T-cell (primary cell): ENCODE results near the gene GALNT6. TPM values are rescaled to one million over a fixed set of nuclear protein-coding genes. Genes with fewer than 3 reads are reported as not detected.

Source experiments
- ATAC-seq, 4 experiments: fragments of 200-7000 bp in 3 of 4; fragments of 150-1000 bp in 1 of 4; cut with Tn5 transposase; replicated peaks in 1 of 4; 1 replicate in 3 of 4; 2 replicates in 1 of 4; pipeline ENCODE4 v1.10.0; 2021; ENCODE audit warnings: moderate library complexity in 3 of 4, mild to moderate bottlenecking in 2 of 4, moderate number of reproducible peaks in 1 of 4
- CTCF ChIA-PET, 2 donors: fragments of 300-600 bp; sonication (Branson Sonifier 250); formaldehyde crosslinking; loops; one replicate each; lab custom pipeline; 2022; ENCODE audit warnings: antibody characterized with exemption in 2 of 2; lab: Charles Lee
- POLR2A ChIA-PET, 2 donors: fragments of 300-600 bp; sonication (Branson Sonifier 250); formaldehyde crosslinking; loops; one replicate each; lab custom pipeline; 2022; ENCODE audit warnings: antibody characterized with exemption in 2 of 2; lab: Charles Lee
- DNase-seq, 35 experiments: peaks; one replicate each; pipeline versions ENCODE4 v3.0.0 to v3.0.0-alpha.2; 2013 to 2023
- H3K27ac ChIP-seq: one replicate; pipeline ENCODE4 v1.5.1; 2013; ENCODE audit warnings: low read length
- H3K27me3 ChIP-seq, 2 experiments: replicated peaks in 1 of 2; 1 replicate in 1 of 2; 2 replicates in 1 of 2; pipeline versions ENCODE4 v1.6.1 to v1.7.0; 2013; ENCODE audit warnings: low read length in 1 of 2, mixed read lengths in 1 of 2; ENCODE audit not compliant: control insufficient read depth in 2 of 2, insufficient read depth in 2 of 2; ENCODE audit errors: extremely low read depth in 1 of 2
- H3K36me3 ChIP-seq, 2 donors: 1 replicate in 1 of 2; 2 replicates in 1 of 2; pipeline versions ENCODE4 v1.6.1 to v1.7.0; 2013; ENCODE audit warnings: low read length in 1 of 2; ENCODE audit not compliant: control insufficient read depth in 2 of 2, insufficient read depth in 1 of 2; ENCODE audit errors: extremely low read depth in 1 of 2
- H3K4me1 ChIP-seq, 2 experiments: 1 replicate in 1 of 2; 2 replicates in 1 of 2; pipeline versions ENCODE4 v1.6.1 to v1.7.0; 2013; ENCODE audit warnings: low read length in 2 of 2, mixed read lengths in 1 of 2; ENCODE audit not compliant: insufficient read depth in 2 of 2, control insufficient read depth in 1 of 2; ENCODE audit errors: extremely low read depth in 1 of 2
- H3K4me3 ChIP-seq, 2 donors: 1 replicate in 1 of 2; 2 replicates in 1 of 2; pipeline versions ENCODE4 v1.5.1 to v1.7.0; 2013; ENCODE audit warnings: mild to moderate bottlenecking in 2 of 2, low read length in 1 of 2, moderate library complexity in 1 of 2; ENCODE audit not compliant: control insufficient read depth in 1 of 2; ENCODE audit errors: extremely low read depth in 1 of 2
- H3K9me3 ChIP-seq: 2 replicates; pipeline ENCODE4 v1.7.0; 2013
- H3K27ac Mint-ChIP-seq, 2 donors: one replicate each; pipeline ENCODE4 v1.8.0; 2020 to 2021; ENCODE audit warnings: mild to moderate bottlenecking in 2 of 2, mixed read lengths in 2 of 2
- H3K27me3 Mint-ChIP-seq, 2 donors: one replicate each; pipeline ENCODE4 v1.8.0; 2021 to 2022; ENCODE audit warnings: mixed read lengths in 2 of 2
- H3K36me3 Mint-ChIP-seq: one replicate; pipeline ENCODE4 v1.8.0; 2021; ENCODE audit warnings: mixed read lengths
- H3K4me1 Mint-ChIP-seq, 3 donors: one replicate each; pipeline ENCODE4 v1.8.0; 2020 to 2022; ENCODE audit warnings: mixed read lengths in 3 of 3, mild to moderate bottlenecking in 1 of 3
- H3K4me3 Mint-ChIP-seq, 3 donors: one replicate each; pipeline ENCODE4 v1.8.0; 2020 to 2022; ENCODE audit warnings: mild to moderate bottlenecking in 3 of 3, mixed read lengths in 3 of 3, moderate library complexity in 3 of 3
- H3K9me3 Mint-ChIP-seq, 3 donors: one replicate each; pipeline ENCODE4 v1.8.0; 2020 to 2022; ENCODE audit warnings: mixed read lengths in 3 of 3
- WGBS: methylation state at CpG from one replicate; pipeline ENCODE4 v1.1.5; 2013; ENCODE audit warnings: missing lambda C conversion rate; ENCODE audit not compliant: insufficient coverage; 5-methylcytosine and 5-hydroxymethylcytosine counted together
- total RNA-seq, 35 experiments: library from RNA in 6 of 35; stranded (reverse) in 6 of 35; fragments of 120-200 nt in 1 of 35; gene quantifications; one replicate each; pipeline versions ENCODE4 v1.2.1 to v1.2.4 and lab custom pipeline; 2013 to 2026

Gene GALNT6
- total RNA-seq, 5 donors from 2014 or later (not counting 1 experiment from before 2014, with no cell fraction given), result 5.3 to 19.6 (median 7.9) TPM

GRCh38 chr12:51323966-51324895, 67.0 kb downstream of the GALNT6 start, which contains the start of gene BIN2:
BIN2 (minus strand) TSS chr12:51324174; CDS start chr12:51324102, 72 bp downstream.
- H3K4me3 Mint-ChIP-seq, result peak within 1 kb of the TSS; percentile 96 to 98 (median 96)
- 25% methylated on average over 49 of the region's 60 CpGs for WGBS
- peaks cover 54 to 86% of the 10 kb centered on the region in 2 experiments for H3K4me1 ChIP-seq
- peak within 1 kb of the TSS; percentile 93 for H3K27ac ChIP-seq
- ATAC-seq, result peak; percentile 63 to 78 (median 74)
- peak; percentile 19 to 83 (median 61) for DNase-seq
- peak within 1 kb of the TSS; percentile 78 to 87 for H3K4me3 ChIP-seq
- H3K27me3 Mint-ChIP-seq, result no peaks in the 10 kb centered on the region
- ChIA-PET CTCF (interaction anchor here (1.5 to 1.6 kb wide), 2 partner anchors 14 to 16 kb away, joined by 6 to 8 read pairs; no protein-coding TSS in a partner anchor), POLR2A (interaction anchor here in 1 of 2 donors (0.6 kb wide), 1 partner anchor 16 kb away, joined by 8 read pairs; no protein-coding TSS in a partner anchor)
- peaks cover 90 to 93% (median 91%) of the 10 kb centered on the region in 3 donors for H3K4me1 Mint-ChIP-seq
- no peaks in the 10 kb centered on the region for H3K27me3 ChIP-seq
- H3K36me3 ChIP-seq, result peaks cover 0 to 7% of the 10 kb centered on the region in 2 donors
- H3K9me3 ChIP-seq, result no peaks in the 10 kb centered on the region
- H3K27ac Mint-ChIP-seq, result peak within 1 kb of the TSS; percentile 98
- no peaks in the 10 kb centered on the region for H3K9me3 Mint-ChIP-seq
- H3K36me3 Mint-ChIP-seq, result peaks cover 23% of the 10 kb centered on the region

- CTCF ChIA-PET, result interaction anchor here (0.6 to 3.4 kb wide), 4 partner anchors 15 to 46 kb away, joined by 3 to 20 read pairs (median 7); no protein-coding TSS in a partner anchor
- Mint-ChIP-seq H3K27ac (peak overlapping the region; percentile 98), H3K4me1 (peaks cover 90 to 93% (median 91%) of the 10 kb centered on the region in 3 donors), H3K9me3 (no peaks in the 10 kb centered on the region), H3K4me3 (peak overlapping the region; percentile 96 to 98 (median 96)), H3K27me3 (no peaks in the 10 kb centered on the region), H3K36me3 (peaks cover 26% of the 10 kb centered on the region)
- H3K27ac ChIP-seq, result peak overlapping the region; percentile 93
- POLR2A ChIA-PET, result interaction anchor here in 1 of 2 donors (1.0 kb wide), 1 partner anchor 83 kb away, joined by 3 read pairs; no protein-coding TSS in a partner anchor
- H3K4me1 ChIP-seq, result peaks cover 51 to 86% of the 10 kb centered on the region in 2 experiments
- WGBS, result 0% methylated on average over 11 of the region's 15 CpGs
- peaks cover 0 to 7% of the 10 kb centered on the region in 2 donors for H3K36me3 ChIP-seq
- DNase-seq (peak; percentile 30 to 81 (median 60)), ATAC-seq (peak; percentile 32 to 75 (median 51))
- no peaks in the 10 kb centered on the region for H3K9me3 ChIP-seq
- H3K27me3 ChIP-seq, result no peaks in the 10 kb centered on the region
- H3K4me3 ChIP-seq, result peak overlapping the region; percentile 78 to 87
These were observed 67.8 kb downstream of the GALNT6 start for GRCh38 chr12:51323317-51323960.

DNA sequence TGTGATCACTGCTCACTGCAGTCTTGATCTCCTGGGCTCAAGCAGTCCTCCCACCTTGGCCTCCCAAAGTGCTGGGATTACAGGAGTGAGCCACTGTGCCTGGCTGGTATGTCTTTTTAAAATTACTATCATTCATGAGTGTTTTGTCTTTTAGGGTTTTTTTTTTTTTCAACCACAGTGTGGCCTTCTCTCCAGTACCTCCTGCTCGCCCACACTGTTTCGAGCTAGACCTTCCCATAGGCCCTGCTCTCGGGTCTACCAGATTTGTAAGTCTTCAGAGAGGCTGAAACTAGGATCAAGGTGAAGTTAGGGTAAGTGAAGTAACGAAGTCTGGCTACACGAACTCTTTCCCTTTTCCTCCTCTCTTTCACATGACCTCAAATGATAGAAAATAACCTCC, 68.8 kb downstream of the GALNT6 start:
- ChIA-PET CTCF (interaction anchor here (0.6 to 3.4 kb wide), 3 partner anchors 16 to 19 kb away, joined by 6 to 20 read pairs (median 10); no protein-coding TSS in a partner anchor), POLR2A (interaction anchor here (0.6 to 1.0 kb wide), 3 partner anchors 82 to 313 kb away, joined by 3 to 6 read pairs (median 3); partner anchors contain the start of gene POU6F1 (in 1 of the 2))
- Mint-ChIP-seq H3K36me3 (peaks cover 30% of the 10 kb centered on the region), H3K9me3 (no peaks in the 10 kb centered on the region), H3K4me1 (peaks cover 89 to 95% (median 90%) of the 10 kb centered on the region in 3 donors), H3K27ac (peak overlapping the region; percentile 98), H3K27me3 (no peaks in the 10 kb centered on the region), H3K4me3 (peak overlapping the region; percentile 96 to 98 (median 96))
- ATAC-seq, result no peak
- Histone ChIP-seq H3K4me3 (peak overlapping the region; percentile 78 to 87), H3K4me1 (peaks cover 46 to 86% of the 10 kb centered on the region in 2 experiments), H3K27ac (peak overlapping the region; percentile 93), H3K9me3 (no peaks in the 10 kb centered on the region), H3K36me3 (peaks cover 0 to 10% of the 10 kb centered on the region in 2 donors), H3K27me3 (no peaks in the 10 kb centered on the region)
- no peak for DNase-seq
- 0% methylated on average over 1 of the region's 5 CpGs for WGBS

GRCh38 chr12:51321882-51322281, 69.3 kb downstream of the GALNT6 start:
- Mint-ChIP-seq H3K4me3 (peak overlapping the region; percentile 96 to 98 (median 96)), H3K27ac (peak overlapping the region; percentile 98), H3K9me3 (no peaks in the 10 kb centered on the region), H3K4me1 (peaks cover 88 to 96% (median 89%) of the 10 kb centered on the region in 3 donors), H3K27me3 (no peaks in the 10 kb centered on the region), H3K36me3 (peaks cover 30% of the 10 kb centered on the region)
- Histone ChIP-seq H3K9me3 (no peaks in the 10 kb centered on the region), H3K4me3 (peak overlapping the region; percentile 78 to 87), H3K27ac (peak overlapping the region; percentile 93), H3K27me3 (no peaks in the 10 kb centered on the region), H3K4me1 (peaks cover 48 to 86% of the 10 kb centered on the region in 2 experiments), H3K36me3 (peaks cover 0 to 10% of the 10 kb centered on the region in 2 donors)
- ATAC-seq (no peak), DNase-seq (no peak)
- CTCF ChIA-PET, result interaction anchor here (0.6 to 3.4 kb wide), 3 partner anchors 19 to 818 kb away, joined by 3 to 20 read pairs (median 3); no protein-coding TSS in a partner anchor
- 100% methylated on average over 1 of the region's 3 CpGs for WGBS
- POLR2A ChIA-PET, result interaction anchor here in 1 of 2 donors (1.1 kb wide), 1 partner anchor 8 kb away, joined by 3 read pairs; no protein-coding TSS in a partner anchor

DNA sequence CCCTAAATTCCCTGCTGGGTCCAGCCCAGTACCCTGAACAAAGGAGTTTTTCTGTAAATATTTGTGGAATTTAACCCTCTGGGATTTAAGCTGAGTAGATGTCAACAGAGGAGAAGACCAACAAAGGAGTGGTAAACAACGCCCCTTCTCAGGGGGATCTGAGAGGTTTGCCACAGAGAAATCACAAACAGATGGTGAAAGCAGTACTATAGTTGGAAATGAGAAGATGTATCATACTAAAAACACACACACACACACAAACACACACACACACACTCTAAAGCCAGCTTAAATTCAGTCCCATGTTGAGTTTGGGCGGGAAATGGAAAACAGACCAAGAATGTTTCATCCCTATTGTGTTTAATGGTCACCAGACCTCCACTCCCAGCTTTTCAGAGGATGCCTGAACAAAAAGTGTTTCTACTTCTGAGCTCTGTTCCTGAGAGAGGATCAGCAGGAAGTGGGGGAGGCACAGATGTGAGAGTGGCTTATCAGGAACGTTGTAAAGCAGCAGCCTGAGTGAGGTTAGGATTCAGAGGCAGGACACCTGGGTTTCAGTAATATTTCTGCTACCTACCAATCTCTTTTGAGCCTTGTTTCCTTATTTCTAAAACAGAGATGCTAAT, 70.4 kb downstream of the GALNT6 start:
- no peaks in the 10 kb centered on the region for H3K27me3 ChIP-seq
- CTCF ChIA-PET, result interaction anchor here (0.6 to 3.4 kb wide), 11 partner anchors 9 to 831 kb away, joined by 3 to 20 read pairs (median 4); partner anchors contain the start of gene POU6F1 (in 1 of the 2)
- peak overlapping the region; percentile 51 to 78 for H3K4me3 ChIP-seq
- no CpG with 5 or more reads among the region's 3 CpGs for WGBS
- ATAC-seq (no peak), DNase-seq (peak in 1 of 35 experiments; percentile 41)
- peak overlapping the region; percentile 96 to 98 (median 96) for H3K4me3 Mint-ChIP-seq
- peak overlapping the region; percentile 93 for H3K27ac ChIP-seq
- H3K27me3 Mint-ChIP-seq, result no peaks in the 10 kb centered on the region
- peaks cover 35% of the 10 kb centered on the region for H3K36me3 Mint-ChIP-seq
- H3K36me3 ChIP-seq, result peaks cover 0 to 15% of the 10 kb centered on the region in 2 donors
- peak overlapping the region; percentile 98 for H3K27ac Mint-ChIP-seq
- POLR2A ChIA-PET, result interaction anchor here (0.5 to 2.1 kb wide), 6 partner anchors 9 to 554 kb away, joined by 3 to 9 read pairs (median 6); no protein-coding TSS in a partner anchor
- H3K9me3 ChIP-seq, result no peaks in the 10 kb centered on the region
- peaks cover 47 to 86% of the 10 kb centered on the region in 2 experiments for H3K4me1 ChIP-seq
- no peaks in the 10 kb centered on the region for H3K9me3 Mint-ChIP-seq
- peaks cover 85 to 96% (median 86%) of the 10 kb centered on the region in 3 donors for H3K4me1 Mint-ChIP-seq
